A172 (cell line): ENCODE measurements around the gene IL1RAP. TPM values are rescaled to one million over a fixed set of nuclear protein-coding genes. Genes with fewer than 3 reads are reported as not detected.
"Not testable (repeated sequence)": the region's sequence is repeated elsewhere in the genome, so short reads cannot be mapped to it uniquely, and the experiment has no call there.

Source experiments
- DNase-seq: peaks from one replicate; pipeline ENCODE4 v3.0.0-alpha.2; 2015; ENCODE audit warnings: low spot score
- total RNA-seq: library from RNA; depleted of rRNA; stranded (reverse); fragments of >200 nt; shearing (Covaris generic); gene quantifications from 2 replicates; pipeline ENCODE4 v1.2.3, GENCODE V29; 2014

Gene IL1RAP
- total RNA-seq, 1 experiment from 2014 or later: 13.3 TPM

DNA sequence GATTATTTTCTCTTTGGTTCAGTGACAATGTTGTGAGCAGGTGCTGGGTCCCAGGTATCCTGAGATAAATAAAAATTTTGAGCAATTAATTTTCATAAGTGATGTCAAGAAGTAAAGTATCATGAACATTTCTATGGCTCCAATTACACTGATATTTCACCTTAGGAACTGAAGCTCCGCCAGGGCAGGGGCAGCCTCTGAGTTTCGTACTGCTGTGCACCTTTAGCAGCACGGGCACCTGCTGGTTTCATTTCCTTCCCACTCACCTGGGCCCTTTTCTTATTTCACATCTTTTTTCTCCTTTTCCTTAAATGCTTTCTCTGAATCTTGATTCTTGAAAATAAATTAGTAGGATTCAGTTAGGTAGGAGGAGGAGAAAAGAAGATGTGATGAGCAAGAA, 1.2 kb upstream of the IL1RAP start:
- DNase-seq: no peak

DNA sequence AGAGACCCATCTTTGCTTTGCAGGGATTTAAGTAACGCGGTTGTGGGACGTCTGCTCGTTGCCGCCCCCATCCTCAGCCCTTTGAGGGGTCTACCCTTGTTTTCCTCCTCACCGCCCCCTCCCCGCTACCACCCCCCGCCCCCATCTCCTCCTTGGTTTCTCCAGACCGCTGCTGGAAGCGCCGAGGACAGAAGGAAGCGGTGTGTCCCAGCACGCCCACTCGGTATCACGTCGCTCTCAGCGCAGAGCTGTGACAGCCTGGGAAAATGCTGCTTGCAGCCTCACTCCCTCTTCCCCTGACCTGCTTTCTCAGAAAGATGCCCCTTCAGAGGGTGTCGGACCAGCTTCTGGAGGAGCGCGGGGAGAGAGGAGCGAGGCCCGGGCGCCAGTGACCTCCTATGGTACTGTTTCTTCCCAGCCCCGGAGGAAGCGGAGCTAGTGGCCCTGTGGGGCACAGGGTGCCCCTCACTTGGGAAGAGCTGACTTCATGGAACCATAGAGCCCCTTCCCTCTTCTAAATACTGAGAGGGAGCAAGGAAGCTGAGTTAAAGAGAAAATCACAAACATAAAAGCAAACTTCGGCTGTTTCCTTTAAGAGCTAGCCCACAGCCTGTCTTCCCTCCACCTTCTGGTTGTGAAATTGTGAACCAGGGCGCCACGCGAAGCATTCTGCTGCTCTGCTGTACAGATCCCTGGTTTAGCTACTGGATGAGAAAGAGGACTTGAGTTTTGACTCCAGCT, 698 bp downstream of the IL1RAP start:
- DNase-seq: peak; percentile 39

DNA sequence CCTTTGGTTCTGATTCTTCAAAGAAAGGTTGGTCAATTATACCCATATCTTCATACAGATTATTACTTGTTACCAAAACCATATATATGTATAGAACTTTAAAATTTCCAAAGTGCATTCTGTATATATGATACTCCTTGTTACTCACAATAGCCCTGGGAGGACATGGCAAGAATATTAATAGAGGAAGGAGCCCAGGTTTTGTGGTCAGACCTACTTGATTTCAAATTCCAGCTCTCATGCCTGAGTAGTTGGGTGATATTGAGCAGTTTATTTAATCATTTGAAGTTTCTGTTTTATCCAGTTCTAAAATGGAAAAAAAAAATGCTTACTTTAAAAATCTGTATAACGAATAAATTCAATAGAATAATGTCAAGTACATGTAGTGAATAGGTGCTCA, 2.5 kb downstream of the IL1RAP start:
- DNase-seq: no peak

DNA sequence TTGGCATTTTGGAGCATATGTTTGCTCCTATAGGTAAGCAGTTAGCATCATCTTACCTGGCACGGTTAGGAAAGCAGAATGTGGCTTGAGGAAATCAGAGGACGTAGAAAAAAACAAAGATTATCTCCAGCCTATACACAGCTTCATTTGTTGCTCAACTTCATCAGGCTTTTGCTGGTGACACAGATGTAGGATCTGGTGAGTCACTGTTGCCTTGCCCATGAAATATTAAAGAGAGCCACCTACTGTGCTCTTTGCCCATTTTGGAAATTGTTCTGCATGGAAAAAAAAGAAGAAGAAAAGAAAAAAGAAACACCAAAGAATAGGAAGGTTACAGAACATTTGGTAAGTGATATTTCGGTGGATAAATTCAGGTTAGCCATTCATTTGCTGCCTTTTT, 3.8 kb downstream of the IL1RAP start:
- DNase-seq: peak; percentile 22

DNA sequence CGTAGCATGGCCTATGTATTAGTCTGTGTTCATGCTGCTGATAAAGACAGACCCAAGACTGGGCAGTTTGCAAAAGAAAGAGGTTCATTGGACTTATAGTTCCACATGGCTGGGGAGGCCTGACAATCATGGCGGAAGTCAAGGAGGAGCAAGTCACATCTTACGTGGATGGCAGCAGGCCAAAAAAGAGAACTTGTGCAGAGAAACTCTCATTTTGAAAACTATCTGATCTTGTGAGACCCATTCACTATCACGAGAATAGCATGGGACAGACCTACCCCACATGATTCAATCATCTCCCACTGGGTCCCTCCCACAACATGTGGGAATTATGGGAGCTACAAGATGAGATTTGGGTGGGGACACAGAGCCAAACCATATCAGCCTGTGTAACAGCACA, 4.6 kb downstream of the IL1RAP start:
- DNase-seq: not testable (repeated sequence)

DNA sequence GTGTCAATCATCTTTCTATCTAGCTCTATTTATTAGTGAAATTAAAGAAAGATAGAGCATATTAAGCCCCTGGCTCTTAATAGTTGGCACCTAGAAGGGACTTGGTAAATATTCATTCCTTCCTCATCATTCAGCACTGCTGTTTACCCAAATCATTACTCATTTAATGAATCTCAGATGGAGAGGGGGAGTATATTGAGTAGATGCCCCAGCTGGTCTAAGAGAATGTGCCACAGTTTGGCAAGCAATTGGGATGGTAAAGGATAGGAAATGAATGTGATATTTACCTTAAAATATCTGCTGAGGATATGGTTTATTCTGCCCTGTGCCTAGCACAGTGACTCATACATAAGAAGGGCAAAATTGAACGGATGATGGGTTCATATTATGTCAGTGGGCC, 6.0 kb downstream of the IL1RAP start:
- DNase-seq: no peak

DNA sequence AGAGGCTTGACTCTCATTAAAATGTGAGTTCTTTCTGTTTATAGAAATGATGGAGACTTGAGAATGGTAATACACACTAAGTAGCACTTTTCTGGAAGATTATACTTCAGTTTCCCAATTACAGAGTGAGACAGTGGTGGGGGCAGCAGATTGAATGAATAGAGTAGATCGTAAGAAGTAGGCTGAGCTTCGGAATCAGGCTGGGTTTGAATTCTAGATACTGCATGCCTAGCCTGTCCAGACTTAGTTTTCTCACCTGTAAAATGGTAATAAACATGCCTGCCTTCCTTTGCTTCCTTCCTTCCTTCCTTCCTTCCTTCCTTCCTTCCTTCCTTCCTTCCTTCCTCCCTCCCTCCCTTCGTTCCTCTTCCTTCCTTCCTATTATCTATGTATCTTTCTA, 8.1 kb downstream of the IL1RAP start:
- DNase-seq: no peak

DNA sequence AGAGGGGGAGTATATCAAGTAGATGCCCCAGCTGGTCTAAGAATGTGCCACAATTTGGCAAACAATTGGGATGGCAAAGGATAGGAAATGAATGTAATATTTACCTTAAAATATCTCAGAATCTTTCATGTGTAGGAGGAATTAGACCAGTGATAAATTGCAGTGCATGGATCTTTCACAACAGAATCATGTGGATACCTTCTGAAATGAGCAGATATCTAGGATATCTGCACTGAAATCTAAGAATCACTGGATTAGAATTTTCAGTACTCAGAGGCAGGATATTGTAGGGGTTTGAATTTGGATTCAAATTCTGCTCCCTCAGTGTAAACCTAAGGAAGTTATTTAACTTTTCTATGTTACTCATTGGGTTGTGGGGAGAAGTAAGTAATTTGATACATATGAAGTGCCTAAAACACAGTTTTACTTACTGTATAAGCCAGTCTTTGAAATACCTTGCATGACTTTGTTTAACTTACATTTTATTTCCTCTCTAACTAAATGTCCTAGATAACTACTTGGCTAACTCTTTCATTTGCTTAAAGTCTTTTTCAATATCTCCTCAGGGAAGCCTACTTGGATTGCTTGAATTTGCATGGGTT, 8.8 kb downstream of the IL1RAP start:
- DNase-seq: no peak

DNA sequence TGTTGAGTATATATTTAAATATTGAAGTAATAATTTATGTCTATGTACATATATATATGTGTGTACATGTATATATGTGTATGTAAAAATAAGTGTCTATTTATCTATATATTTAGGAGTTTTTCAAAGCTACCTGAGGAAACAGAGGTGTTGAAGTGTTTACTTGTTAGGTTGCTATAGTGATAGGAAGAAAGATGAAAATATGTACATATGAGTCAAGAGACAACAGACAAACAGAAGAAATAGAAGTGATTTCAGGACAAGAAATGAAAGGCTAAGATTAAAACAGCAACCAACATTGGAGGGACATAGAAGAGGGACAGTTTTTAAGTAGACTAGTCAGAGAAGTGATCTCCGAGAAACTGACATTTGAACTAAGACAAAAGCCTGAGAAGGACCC, 11.1 kb downstream of the IL1RAP start:
- no peak for DNase-seq

DNA sequence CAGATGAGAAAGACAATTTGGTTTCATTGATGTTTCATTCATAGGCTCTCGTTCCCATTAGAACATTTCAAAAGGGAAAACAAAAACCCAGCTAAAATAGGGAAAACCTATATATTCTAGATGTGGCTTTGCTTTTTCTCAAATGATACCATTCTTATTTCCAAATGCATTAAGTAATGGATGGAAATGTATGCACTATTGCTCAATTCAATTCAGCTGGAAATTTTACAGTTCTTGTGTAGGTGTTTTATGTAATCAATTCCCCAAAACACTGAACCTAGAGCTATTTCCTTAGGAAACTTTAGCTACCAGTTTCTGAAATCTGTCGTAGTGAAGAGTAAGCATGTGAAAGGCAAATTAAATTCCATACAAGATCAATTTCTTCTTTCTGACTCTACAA, 11.7 kb downstream of the IL1RAP start:
- DNase-seq: no peak

DNA sequence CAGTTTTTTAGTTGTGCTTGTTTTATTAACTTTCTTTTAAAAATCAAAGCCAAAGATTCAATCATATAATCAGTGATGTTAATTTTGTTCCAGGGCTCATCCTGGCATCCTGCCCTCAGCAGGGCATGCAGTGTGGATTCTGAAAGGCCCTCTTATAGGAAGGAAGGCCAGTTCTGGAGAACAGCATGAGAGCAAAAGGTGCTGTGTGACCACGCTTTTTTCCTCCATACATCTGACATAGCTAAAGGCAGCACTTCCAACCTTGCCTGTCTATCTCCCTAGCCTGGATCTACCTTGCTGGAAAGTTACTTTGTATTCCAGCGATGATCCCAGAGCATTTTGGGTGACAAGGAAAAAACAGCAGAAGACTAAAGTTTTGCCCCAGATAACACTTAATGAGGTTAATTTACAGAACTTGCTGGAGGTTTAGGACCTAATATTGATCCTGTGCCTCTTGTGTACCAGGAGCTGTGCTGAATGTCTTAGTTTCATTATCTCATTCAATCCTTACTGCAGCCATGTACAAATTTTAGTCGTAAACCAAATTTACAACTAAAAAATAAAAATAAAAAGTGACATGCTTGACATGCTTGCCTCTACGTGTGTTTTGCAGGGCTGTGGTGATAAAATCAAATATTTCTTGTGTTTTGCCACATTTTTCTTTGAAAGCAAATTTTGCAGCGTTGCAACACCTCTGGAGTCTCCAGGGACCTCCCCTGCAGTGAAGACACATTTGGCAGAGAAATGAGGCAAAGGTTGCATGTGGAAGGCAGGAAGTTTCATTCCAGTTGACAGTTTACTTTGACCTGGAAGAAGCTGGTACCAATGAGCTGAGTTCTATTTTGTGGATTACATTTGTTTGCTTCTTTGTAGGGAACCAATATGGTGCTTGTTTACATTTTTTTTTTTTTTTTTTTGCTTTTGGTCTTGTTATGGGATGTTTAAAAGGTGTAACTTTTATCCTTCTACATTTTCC, 13.2 kb downstream of the IL1RAP start:
- DNase-seq: no peak

DNA sequence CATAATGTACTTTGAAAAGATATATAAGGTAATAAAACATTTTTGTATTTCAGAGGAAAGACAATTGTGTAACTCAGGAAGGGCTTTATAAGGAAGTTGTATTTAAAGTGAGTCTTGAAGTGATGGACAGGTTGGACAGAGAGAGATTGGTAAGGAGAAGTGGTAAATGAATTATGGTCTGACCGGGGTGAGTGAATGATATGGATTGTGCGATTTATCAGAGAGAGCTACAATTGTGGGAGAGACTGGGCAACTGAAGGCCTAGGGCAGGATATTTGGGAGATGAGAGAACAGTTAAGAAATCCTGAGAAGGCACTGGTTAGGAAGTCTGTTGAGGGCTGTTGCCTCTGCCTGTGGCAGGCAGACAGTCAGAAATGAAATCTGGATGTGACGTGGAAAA, 14.8 kb downstream of the IL1RAP start:
- DNase-seq: no peak

DNA sequence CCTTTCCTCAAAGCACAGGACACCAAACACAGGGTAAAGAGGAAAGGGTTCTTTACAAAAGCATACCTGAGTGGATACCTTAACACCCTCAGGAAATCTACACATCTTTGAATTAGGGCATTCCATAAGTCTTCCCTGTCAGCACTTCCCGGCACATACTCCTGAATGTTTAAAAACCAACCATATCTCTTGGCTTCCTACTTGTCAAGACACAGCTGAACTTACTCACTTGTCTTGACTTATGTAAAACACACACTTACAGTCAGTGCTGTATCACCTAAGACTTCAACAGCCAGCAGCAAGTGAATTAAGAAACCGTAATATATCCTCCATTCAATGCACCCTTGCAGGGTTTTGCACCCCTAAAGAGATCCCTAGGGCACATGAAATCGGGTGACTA, 17.5 kb downstream of the IL1RAP start:
- DNase-seq: no peak

DNA sequence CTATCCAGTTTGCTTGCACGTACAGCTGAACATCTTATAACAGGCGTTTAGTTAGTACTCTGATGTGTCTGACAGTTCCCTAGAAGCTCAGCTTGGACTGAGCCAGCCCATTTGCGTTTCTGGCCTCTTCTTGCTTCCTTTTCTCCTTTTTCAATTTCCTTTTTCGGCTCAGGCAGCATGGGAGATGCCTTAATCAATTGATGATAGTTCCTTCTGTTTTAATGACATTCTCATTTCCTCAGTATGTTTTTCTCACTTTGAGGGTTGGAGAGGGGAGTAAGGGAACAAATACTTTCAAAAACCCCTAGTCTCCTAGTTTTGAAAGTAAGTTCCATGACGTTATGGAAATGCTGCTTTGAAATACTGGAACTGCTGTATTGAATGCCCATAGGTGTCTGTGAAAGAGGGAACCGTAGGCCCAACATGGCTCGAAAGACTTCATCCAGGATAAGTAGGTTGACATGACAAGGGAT, 18.9 kb downstream of the IL1RAP start:
- no peak for DNase-seq

DNA sequence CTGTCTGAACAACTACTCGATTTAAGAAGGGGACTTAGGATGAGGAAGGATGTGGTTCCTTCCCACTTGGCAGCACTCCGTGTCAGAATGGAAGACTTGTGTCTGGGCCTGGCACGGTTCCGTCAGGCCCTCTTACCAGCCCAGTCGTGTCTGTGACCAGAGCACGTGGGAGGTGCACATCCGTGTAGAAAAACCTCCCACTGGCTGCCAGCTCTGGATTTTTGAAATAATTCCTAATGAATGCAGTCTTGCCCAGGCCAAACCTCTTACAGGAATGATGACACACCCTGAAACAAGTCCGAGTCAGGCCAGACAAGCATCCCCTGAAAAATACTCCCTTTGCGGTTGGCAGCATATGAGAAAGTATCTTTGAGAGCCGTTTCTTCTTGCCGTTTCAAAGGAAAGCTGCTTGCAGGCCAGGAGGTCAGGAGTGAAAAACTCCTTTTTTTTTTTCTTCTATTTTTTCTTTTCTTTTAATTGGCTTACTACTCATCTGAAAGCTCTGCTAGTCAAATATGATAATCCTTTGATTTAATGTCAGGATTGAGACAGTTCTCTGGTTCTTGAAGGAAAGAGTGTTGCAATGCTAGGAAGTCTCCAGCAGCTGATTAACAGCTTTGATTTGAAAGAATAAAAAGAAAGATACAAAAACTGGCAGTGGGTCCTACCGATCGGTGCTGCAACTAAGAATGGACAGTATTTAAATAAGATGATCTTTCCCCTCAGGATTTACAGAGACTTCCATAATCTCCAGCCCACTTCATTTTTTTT, 19.8 kb downstream of the IL1RAP start:
- DNase-seq: peak; percentile 96

DNA sequence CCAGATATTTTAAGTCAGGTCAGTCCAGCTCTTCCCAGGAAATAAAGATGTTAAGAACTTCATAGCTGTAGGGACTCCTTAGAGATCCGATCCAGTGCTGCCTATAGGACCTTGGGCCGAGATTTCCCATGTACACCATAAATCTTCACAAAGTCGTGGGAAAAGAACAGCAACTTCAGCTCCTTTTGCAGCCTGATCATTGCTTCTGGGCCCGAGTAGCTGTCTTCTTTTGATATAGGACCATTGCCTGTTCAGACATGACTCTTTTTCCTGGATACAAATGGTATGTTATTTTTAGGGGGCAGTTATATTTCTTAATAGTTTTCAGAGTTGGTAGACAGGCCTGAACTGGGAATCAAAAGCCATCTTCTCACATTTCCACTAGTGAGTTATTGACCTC, 20.5 kb downstream of the IL1RAP start:
- DNase-seq: peak; percentile 46

DNA sequence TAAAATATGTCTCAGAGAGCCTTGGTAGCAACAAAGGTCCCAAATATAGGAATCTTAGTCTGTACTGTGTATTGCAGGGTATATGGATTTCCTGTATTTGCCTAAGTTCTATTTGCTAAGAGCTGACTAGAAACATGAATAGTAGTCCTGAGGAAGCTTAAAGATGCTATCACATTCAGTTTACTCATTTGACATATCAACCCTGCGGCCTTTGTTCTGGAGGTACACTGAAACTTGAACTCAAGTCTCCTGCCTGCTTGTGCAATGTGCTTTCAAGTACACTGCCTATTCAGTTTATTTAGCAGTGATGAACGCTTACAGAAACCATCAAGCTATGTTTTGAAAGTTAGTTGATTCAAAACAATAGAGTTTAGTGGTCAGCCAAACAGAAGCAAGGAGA, 21.1 kb downstream of the IL1RAP start:
- DNase-seq: no peak

DNA sequence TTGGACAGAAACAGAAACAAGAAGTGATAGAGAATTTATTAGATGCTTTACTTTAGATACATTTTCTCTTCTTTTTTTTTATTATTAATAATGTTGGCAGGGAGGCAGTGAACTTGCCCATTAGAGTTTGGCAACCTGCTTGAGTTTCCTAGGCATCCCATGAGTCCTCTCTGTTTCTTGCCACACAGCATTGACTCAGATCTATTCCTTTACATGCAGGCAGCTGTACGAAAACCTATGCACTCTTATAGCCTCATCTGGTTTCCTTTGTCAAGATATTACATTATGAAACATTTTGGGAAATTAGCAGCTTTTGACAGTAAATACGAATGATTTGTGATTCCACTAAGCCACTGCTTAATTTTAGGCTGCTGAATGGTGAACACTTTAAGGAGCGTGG, 23.3 kb downstream of the IL1RAP start:
- DNase-seq: no peak

DNA sequence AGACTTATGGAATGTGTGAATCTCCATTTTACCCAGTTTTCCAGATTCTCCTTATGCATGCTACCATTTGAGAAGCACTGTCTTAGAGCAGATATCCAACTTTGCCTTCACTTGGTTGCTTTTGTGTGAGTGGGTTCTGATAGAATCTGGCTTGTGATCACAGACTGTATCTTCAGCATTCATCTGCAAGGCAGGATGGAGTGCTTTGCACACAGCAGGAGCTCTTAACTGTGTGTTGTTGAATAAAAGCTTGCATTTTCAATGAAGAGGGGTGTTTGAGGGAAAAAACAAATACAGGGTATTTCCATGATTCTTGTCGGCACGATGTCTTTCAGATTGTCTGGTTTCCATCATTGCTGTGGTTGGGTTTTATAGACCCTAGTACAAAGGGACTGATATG, 24.4 kb downstream of the IL1RAP start:
- DNase-seq: no peak

DNA sequence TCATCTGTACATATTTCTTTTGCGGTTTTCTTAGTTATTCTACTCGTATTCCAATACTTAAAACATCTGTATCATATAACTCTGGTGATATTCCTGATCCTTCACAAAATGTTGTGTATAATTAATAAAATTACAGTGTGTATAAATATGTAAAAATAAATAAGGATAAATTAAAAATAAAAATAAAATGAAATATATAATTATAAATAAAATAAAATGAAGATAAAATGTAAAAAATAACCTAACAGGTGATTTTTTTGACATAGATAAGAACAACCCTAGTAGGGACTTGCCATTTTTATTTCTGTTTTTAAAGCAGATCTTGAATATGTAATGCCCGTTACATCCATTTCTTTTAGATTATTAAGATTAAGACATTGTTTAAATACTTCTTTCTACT, 25.6 kb downstream of the IL1RAP start:
- DNase-seq: no peak

DNA sequence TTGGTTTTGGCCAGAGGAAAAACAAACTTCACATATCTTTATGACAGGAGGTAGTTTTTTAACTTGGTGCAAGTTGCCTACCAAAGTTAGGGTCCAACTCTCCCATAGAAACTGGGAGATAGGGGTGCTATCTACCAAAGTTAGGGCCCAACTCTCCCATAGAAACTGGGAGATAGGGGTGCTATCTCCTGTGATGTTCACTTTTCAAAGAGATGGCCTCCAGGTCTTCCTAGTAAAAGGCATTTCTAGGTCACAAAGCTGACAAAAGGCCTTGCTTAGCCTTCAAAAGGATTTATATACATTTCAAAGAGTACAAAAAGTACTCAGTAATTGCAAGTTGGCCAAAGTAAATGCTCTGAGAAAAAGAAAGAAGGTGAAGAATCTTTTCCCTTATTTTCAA, 27.1 kb downstream of the IL1RAP start:
- no peak for DNase-seq

DNA sequence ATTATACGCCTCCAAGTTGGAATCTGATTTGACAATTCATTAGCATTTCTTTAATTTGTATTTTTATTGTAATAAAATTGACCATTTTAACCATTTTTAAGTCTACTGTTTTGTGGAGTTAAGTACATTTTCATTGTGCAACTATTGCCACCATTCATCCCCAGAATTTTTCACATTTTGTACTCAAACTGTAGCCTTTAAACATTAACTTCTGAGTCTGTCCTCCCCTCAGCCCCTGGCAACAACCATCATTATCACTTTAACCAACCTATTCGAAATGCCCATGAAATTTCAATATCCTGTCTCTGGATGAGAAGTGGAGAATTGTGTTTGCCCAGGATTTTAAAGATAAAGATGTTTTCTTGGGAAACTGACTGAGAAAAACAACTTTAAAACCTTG, 27.7 kb downstream of the IL1RAP start:
- DNase-seq: no peak
